RCC 7860 (cell line): ENCODE results near the gene PPM1N.

Source experiments
- DNase-seq: peaks from one replicate; pipeline ENCODE4 v3.0.0-alpha.2; 2015; ENCODE audit warnings: low spot score
- FAIRE-seq: peaks from 2 replicates; lab custom pipeline; 2012; peaks lifted over from hg19 to GRCh38; lab: Jason Lieb, UNC

PPM1N gene, protein sequence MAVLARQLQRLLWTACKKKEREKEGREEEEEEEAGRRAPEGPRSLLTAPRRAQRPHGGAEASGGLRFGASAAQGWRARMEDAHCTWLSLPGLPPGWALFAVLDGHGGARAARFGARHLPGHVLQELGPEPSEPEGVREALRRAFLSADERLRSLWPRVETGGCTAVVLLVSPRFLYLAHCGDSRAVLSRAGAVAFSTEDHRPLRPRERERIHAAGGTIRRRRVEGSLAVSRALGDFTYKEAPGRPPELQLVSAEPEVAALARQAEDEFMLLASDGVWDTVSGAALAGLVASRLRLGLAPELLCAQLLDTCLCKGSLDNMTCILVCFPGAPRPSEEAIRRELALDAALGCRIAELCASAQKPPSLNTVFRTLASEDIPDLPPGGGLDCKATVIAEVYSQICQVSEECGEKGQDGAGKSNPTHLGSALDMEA

DNA sequence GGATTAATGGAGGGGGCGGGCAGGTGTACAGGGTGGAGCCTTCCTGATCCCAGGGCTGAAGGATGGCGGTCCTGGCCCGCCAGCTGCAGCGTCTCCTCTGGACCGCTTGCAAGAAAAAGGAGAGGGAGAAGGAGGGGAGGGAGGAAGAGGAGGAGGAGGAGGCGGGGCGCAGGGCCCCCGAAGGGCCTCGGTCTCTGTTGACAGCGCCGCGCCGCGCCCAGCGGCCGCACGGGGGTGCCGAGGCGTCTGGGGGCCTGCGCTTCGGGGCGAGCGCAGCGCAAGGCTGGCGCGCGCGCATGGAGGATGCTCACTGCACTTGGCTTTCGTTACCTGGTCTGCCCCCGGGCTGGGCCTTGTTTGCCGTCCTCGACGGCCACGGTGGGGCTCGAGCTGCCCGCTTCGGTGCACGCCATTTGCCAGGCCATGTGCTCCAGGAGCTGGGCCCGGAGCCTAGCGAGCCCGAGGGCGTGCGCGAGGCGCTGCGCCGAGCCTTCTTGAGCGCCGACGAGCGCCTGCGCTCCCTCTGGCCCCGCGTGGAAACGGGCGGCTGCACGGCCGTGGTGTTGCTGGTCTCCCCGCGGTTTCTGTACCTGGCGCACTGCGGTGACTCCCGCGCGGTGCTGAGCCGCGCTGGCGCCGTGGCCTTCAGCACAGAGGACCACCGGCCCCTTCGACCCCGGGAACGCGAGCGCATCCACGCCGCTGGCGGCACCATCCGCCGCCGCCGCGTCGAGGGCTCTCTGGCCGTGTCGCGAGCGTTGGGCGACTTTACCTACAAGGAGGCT is at the start of gene PPM1N:
PPM1N (plus strand) TSS at position 33 of the 785 bp plus-strand sequence; CDS start at position 63, 30 bp downstream.
- no peak for FAIRE-seq
- DNase-seq = no peak

- DNase-seq (no peak), FAIRE-seq (no peak)
Observed at GRCh38 chr19:45448887-45449299, 49.4 kb upstream of the PPM1N start.

GRCh38 chr19:45450012-45450333 is 48.3 kb upstream of the PPM1N start:
- FAIRE-seq = no peak
- DNase-seq = no peak

GRCh38 chr19:45451131-45451849 is 47.0 kb upstream of the PPM1N start:
- FAIRE-seq (no peak), DNase-seq (peak; percentile 42)

DNA sequence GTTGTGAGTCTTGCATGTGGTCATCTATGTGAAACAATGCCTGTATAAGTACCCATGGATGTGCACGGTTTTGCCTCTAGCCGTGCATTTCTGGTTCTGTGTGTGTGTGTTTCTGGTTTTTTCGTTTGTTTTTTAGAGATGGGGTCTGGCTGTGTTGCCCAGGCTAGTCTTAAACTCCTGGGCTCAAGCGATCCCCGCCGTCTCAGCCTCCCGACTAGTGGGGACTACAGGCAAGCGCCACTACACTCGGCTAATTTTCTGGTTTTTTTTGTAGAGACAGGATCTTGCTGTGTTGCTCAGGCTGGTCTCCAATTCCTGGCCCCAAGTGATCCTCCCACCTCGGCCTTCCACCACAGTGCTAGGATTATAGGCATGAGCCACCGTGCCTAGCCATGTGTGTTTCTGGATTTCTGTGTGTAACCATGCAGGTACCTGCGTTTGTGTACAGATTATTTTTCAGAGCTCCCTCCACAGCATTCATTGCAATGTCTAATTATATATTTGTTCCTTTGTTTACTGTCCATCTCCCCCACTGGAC is 46.3 kb upstream of the PPM1N start:
- DNase-seq = no peak
- no peak for FAIRE-seq

GRCh38 chr19:45455707-45456499 is 42.3 kb upstream of the PPM1N start:
- FAIRE-seq (peak; percentile 76), DNase-seq (peak; percentile 98)

- DNase-seq (no peak), FAIRE-seq (no peak)
Observed at GRCh38 chr19:45456500-45456815, 41.8 kb upstream of the PPM1N start.

DNA sequence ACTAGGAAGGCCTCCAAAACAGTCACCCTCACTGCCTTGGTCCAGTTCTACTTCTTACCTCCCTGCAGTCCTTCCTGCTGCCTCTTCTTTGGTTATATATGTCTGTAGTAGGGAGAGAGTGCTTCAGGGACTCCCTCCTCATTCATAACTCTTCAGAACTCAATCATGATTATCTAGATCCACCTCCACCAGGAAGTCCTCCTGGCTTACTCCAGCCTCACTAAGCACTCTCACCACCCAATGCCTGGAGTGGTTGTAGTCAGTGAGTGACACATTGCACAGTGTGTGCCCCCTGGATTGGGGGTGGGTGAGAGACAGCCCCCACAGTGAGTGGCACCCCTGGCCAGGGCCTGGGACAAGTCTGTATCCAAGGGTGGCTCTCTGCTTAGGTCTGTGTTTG is 40.5 kb upstream of the PPM1N start:
- FAIRE-seq (no peak), DNase-seq (no peak)

DNA sequence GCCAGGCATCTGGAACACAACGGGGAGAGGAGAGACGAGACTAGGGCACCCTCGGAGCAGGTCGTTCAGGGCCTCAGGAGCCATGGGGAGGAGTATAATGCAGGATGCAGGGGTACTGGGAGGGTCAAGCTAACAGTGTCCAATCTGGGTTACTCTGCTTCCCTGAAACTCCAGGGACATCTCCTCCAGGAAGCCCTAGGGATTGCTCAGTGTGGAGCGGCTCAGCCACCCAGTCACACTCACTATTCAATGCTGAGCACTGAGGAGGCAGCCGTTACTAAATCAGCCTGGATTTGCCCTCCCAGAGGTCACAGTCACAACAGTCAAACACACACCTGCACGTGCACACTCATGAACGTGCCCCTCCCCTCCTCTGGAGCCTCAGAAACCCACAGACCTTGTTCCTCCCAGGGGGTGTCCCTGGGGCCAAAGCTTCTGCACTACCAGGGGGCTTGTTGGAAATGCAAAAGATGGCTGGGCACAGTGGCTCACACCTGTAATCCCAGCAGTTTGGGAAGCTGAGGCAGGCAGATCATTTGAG is 37.4 kb upstream of the PPM1N start:
- no peak for FAIRE-seq

DNA sequence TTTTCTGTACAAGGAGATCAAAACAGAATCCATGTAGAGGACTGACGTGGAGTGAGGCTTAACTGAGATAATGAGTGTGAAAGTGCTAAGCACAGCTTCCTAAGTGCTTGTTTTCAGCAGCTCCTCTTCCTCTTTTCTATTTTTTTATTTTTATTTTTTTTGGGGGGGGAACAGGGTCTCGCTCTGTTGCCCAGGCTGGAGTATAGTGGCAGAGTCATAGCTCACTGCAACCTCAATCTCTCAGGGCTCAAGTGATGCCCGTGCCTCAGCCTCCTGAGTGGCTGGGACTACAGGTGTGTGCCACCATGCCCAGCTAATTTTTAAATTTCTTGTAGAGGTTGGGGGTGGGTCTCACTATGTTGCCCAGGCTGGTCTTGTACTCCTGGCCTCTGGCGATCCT is 36.1 kb upstream of the PPM1N start:
- no peak for FAIRE-seq

More for the DNA sequence above, 37.4 kb upstream of the PPM1N start:
- no peak for DNase-seq

DNA sequence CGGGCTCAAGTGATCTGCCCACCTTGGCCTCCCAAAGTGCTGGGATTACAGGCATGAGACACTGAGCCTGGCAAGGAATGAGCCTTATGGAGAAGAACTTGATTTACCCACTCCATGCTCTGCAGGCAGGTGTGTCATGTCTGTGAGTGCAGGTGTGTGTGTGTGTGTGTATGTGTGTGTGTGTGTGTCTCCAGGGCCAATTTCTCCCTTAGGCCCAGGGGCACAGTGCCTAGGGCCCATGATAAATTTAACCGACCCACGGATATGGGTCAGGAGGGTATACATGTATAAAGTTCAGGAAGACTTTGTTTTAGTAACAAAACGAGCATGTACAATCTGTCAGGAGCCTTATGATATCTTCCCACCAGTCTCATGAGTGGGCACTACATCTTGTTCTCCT is 35.0 kb upstream of the PPM1N start:
- no peak for FAIRE-seq
- DNase-seq = no peak

More for the DNA sequence above, 36.1 kb upstream of the PPM1N start:
- DNase-seq = no peak

DNA sequence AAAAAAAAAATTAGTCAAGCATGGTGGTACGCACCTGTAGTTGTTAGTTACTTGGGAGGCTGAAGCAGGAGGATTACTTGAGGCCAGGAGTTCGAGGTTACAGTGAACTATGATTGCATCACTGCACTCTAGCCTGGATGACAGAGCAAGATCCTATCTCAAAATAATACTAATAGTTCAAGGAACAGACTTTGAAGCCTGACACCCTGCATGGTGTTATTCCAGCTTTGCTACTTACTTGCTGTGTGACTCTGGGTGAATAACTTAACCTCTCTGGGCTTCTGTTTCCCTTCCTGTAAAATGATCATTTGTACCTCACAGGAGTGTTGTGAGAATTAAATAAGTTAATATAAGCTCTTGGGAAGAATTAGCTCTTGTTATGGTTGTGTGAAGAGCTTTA is 34.0 kb upstream of the PPM1N start:
- DNase-seq (no peak), FAIRE-seq (no peak)

GRCh38 chr19:45464852-45465441 is 33.3 kb upstream of the PPM1N start:
- FAIRE-seq (no peak), DNase-seq (no peak)

- DNase-seq = no peak
- no peak for FAIRE-seq
Observed at GRCh38 chr19:45467115-45467455, 31.2 kb upstream of the PPM1N start.

GRCh38 chr19:45467456-45468158 is 30.6 kb upstream of the PPM1N start, which contains the start of gene FOSB:
FOSB (plus strand) TSS chr19:45467996; CDS start chr19:45468587, 591 bp downstream.
- FAIRE-seq = no peak
- peak; percentile 83 for DNase-seq

- DNase-seq = no peak
- no peak for FAIRE-seq
Observed at GRCh38 chr19:45468159-45468651, 30.0 kb upstream of the PPM1N start.

GRCh38 chr19:45468803-45469131 is 29.5 kb upstream of the PPM1N start:
- no peak for DNase-seq
- no peak for FAIRE-seq

DNA sequence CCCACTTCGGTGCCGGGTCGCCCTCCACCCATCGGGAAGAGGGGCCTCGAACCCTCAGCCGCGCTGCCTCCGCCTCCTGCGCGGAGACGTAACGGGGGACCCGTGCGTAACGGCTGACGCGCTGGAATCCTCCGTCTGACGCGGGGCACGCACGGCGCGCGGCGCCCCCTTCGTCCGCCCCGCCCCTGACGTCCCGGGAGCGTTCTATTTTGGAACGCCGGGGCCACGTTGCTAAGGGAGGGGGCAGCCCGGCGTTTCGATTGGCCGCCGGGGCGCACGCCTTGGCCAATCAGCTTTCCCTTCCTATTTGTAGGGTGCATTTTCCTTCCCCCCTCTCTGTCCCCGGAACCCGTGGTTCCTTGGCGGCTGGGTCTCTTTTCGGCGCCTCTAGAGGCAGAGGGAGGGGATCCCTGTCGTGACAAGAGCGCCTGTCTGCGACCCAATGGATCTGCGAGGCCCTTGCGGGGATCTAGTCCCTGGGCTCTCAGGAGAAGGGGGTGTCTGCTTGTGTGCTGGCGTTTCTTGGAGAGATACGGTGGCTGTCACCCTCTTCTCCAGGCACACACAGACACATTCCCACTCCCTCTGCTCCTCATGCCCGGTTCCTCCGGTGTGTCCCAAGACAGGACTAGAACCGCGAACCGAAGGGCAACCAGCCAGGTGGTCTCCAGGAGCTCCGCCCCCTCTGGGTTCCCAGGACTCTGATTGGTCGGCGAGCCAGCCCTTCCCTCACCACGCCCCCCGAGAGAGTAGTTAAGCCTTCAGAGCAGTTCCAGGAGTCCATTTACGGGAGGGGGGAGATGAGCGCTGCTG is 28.9 kb upstream of the PPM1N start:
- peak; percentile 37 for FAIRE-seq
- DNase-seq = peak; percentile 71
